ENCODE data around the gene PNP. TPM values are rescaled to one million over a fixed set of nuclear protein-coding genes. Genes with fewer than 3 reads are reported as not detected.
"Not testable (repeated sequence)": the region's sequence is repeated elsewhere in the genome, so short reads cannot be mapped to it uniquely, and the experiment has no call there.

PNP gene
- total RNA-seq (2014; rRNA removed; shearing (Covaris generic)): 167 and 204 TPM in 2 replicates
- 117 and 146 TPM in 2 replicates for polyA plus RNA-seq (2015; cell fraction: cytosol; rRNA removed)
- polyA plus RNA-seq (2015; cell fraction: nucleus; rRNA removed): 183 and 219 TPM in 2 replicates

DNA sequence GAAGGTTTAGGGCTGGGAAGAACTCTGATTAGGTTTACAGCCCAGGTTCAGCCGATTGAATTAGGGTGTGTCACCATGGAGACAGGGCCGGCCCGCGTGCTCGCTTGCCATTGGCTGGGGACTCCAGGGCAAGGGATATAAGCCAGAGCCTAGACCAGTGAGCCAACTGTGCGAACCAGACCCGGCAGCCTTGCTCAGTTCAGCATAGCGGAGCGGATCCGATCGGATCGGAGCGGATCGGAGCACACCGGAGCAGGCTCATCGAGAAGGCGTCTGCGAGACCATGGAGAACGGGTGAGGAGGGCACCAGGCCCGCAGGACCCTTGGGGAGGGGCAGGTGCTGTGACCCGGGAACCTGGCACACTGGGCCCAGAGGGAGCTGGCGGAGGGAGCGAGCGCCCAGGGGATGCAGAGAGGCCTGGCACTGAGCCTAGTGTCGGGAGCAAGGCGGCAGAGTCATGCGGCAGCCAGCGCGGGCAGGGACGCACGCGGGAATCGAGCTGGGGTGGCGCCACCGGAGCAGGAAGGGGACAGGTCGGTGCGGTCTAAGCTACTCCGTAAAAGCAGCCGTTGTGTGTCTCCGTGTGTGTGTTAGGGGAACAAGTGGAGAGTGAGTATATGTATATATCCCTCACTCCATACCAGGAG is at the start of gene PNP:
Gene PNP, plus strand, starts transcription at position 165 of the 648 bp plus-strand sequence. Its CDS starts 119 bp downstream, at position 284.
- DNase-seq (ENCODE audit: low read depth): peak; percentile 85

GRCh38 chr14:20419419-20419818 is 49.8 kb upstream of the PNP start:
- DNase-seq (ENCODE audit: low read depth): no peak

DNA sequence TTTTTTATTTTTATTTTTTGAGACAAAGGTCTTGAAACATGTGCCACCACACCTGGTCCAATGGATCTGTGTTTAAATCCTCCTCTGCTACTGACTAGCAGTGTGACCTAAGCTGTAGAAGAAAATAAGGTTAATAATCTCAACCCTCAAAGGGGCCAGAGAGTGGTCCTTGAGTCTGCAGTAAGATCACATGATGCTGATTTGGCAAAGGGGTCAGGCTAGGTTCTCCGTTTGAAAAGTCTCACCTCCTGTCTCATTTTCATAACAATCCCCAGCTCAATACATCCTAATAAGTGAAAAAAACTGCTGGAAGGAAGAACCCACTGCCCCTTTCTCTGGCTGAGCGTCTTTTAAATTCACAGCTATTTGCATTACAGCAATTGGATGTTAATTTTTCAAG is 47.9 kb upstream of the PNP start:
- DNase-seq (ENCODE audit: low read depth): no peak

- no peak for DNase-seq (ENCODE audit: low read depth)
These were observed 46.3 kb upstream of the PNP start for GRCh38 chr14:20422886-20423285.

- DNase-seq (ENCODE audit: low read depth): no peak
These were observed 44.4 kb upstream of the PNP start for GRCh38 chr14:20424851-20425250.

GRCh38 chr14:20427231-20428009 is 41.8 kb upstream of the PNP start:
- peak; percentile 82 for DNase-seq (ENCODE audit: low read depth)

DNA sequence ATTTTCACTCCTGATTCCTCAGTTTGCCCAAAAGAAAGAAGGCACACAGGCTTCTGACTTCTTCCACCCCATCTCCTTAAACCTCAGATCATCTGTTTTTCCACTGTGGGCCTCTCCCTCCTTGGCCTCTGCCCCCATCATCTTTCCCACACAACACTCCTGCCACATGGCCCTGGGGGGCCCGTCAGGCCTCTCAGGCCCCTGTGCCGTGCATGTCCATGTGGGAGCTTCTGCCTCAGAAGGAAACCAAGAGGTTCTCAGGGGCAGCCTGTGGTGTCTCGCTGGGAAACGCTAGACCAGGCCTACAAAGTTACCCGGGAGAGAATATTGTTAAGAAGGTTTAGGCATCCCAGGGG is 41.2 kb upstream of the PNP start:
- no peak for DNase-seq (ENCODE audit: low read depth)

DNA sequence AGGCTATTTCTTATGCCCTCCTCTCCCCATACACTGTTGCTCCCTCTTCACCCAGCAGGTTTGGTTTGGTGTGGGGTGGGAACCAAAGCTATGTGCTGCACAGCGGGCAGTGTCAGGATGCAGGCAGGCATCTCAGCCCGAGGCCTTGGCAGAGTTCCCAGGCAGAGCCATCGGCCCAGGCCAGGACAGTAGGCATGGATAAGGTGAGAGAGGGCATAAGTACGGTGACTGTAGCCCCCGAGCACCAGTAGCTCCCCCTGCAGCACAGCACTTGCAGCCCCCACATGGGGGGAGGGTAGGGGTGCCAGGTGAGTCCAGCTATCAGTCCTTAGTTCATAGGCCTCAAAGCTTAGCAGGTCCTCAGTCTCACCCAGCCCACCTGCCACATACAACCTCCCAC is 40.4 kb upstream of the PNP start:
- DNase-seq (ENCODE audit: low read depth): no peak

DNA sequence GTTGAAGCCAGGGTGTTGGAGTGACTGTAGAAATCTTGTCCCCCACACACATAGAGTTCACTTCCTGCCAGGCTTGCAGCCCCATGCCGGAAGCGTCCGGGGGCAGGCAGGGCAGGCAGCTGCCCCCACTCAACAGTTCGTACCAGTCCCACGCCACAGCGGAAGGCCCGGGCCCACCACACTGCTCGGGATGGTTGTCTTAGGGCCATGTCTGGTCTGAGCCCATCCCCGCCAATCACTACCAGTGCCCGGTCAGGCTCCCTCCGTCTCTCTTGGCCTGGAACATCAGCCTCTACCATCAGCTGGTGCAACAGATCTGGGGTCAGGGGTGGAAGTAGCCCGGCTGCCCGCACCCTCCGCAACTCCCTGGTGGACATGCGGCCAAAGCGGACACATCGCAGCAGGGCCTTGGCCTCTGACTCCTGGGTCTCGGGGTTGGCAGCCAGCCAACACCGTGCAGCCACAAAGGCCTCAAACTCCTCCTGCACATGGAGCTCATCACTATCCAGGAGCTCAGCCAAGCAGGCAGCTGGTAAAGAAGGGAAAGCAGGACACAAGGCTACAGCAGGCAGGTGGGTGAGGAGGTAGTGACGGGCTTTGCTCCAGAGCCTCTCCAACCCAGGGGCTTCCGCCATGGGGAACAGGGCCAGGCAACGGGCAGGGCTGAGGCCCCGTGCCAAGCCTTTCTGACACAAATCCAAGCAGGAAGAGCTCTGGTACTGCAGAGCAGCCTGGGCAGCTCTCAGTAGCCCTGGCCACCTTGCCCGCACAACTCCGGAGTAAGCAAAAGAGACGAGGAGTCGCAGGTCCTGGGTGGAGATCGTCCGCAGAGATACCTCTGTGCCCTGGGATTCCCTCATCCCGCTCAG is 39.2 kb upstream of the PNP start:
- DNase-seq (ENCODE audit: low read depth): no peak

- DNase-seq (ENCODE audit: low read depth): no peak
These were observed 34.3 kb upstream of the PNP start for GRCh38 chr14:20434701-20435581.

DNA sequence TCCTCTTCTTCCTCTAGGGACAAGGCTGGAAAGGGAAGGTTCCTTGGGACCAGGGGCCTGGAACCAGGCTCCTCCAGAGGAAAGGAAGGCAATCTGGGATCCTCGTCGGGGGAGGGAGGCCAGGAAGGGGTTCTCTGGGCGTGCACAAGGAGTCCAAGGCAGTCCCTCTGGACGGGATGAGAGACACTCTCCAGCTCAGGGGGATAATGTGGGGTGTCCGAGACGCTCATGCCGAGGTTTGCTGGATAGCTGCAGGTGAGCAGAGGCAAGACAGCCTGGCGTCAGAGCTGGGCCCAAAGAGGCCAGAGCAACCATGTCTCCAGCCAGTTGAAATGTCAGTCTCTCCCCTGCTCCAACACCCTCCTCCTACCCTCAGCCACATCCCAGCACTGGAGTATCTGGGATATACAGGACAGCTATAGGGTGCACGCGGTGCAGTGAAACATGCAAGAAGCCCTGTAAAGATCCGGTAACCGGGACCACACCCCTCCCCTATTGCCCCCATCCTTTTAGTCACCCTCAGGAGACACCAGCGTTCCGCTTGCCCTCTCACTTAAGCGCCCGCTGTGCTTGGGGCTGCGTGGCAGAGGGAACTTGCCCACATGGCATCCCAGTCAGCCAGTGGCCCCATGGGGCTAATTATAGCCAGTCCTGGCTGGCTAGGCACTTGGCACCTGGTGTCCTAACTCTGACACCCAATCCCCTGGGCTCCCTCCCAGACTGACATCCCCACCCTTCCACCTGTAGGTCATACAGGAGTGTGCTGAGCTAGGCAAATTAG is 33.4 kb upstream of the PNP start, which contains the start of gene KLHL33:
Gene KLHL33, minus strand, starts transcription at position 585 of the 781 bp plus-strand sequence. Its CDS starts 355 bp downstream, at position 230.
- DNase-seq (ENCODE audit: low read depth): no peak

DNA sequence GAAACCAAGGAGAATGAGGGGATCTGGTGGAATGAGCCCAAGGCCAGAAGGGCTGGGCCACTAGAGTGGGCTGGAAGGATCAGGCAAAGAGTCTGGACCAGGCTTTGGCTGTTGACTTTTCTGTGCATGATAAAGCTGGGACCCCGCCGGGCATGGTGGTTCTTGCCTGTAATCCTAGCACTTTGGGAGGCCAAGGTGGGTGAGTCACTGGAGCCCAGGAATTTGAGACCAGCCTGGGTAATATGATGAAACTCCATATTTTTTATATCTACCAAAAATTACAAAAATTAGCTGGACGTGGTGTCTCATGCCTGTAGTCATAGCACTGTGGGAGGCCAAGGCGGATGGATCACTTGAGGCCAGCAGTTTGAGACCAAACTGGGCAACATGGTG is 32.8 kb upstream of the PNP start:
- peak; percentile 49 for DNase-seq (ENCODE audit: low read depth)

DNA sequence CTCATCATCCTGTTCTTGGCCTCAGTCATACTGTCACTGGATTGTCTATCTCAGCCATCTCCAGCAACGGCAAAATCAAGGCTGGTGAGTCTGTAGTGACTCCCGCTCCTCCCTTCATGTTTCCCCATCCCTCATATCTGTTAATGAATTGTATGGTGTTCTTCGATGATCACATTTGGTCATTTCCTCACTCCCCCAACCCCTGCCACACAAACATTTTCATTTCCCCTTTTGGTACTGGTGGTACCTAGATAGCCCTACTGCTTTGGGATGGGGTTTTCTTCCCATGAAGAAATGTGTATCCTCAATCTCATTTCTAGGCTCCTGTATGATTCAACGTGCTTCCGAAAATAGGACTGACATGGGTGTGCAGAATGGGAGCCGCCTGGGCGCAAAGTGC is 30.5 kb upstream of the PNP start:
- no peak for DNase-seq (ENCODE audit: low read depth)

- no peak for DNase-seq (ENCODE audit: low read depth)
These were observed 28.7 kb upstream of the PNP start for GRCh38 chr14:20440465-20440864.

DNA sequence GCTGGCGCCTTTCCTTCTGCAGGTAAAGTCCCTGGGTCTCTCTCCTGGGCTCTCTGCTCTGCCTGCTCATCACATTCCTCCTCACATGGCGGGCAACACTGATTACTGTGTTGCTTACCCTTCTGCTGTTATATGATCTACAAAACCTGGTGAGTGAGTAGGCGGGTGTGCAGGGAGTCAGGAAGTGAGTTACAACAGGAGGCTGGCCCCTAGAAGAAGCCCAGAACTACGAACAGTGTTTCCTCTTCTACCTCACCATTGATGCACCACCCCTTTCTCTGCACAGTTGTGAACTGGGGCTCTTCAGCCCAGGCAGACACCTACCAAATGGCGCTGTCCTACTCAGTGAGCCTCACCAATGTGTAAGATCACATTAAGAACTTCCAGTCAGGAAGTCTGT is 28.3 kb upstream of the PNP start:
- no peak for DNase-seq (ENCODE audit: low read depth)

DNA sequence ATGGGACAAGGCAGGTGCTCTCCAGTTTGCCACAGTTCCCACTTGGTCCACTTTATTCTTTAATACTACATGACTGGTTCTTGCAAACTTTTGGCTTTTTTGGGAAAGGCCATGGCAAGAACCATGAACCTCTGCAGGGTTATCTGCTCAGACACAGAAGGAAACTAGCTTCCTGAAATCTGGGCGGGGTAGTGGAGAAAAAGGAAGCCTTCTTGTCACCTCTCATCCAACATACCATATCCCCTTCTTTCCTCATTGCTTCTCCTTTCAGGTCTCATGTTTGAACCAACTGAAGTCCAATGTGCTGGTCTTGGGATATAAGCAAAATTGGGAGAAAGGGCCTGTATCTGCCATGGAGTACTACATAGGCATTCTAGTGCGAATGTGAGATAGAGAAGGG is 27.7 kb upstream of the PNP start:
- no peak for DNase-seq (ENCODE audit: low read depth)

DNA sequence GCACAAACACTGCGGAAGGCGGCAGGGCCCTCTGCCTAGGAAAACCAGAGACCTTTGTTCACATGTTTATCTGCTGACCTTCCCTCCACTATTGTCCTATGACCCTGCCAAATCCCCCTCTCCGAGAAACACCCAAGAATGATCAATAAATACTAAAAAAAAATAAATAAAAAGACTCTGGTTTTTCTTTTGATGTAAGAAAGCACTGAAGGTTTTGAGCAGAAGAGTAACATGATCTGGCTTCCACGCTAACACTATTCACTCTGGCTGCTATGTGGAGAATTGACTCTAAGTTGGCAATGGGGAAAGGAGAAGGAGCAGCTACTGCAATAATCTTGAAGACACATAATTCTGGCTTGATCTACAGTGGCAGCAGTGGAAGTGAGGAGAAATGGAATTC is 25.6 kb upstream of the PNP start:
- DNase-seq (ENCODE audit: low read depth): not testable (repeated sequence)

DNA sequence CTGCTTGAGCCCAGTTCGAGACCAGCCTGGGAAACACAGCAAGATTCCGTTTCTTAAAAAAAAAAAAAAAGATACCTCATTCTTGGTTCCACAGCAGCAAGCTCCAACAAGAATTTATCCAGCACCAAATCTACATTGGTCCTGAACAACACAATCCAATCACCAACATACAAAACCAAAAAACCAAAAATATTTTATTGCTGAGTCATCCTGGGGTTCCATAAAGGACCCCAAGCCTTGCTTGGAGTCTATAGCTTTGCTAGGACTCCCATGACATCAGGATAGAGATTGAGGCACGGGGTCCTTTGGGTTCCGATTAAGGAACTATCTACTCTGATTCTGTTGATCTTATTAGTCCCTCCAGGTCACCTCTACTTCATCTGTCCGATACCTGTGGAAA is 22.3 kb upstream of the PNP start:
- no peak for DNase-seq (ENCODE audit: low read depth)

DNA sequence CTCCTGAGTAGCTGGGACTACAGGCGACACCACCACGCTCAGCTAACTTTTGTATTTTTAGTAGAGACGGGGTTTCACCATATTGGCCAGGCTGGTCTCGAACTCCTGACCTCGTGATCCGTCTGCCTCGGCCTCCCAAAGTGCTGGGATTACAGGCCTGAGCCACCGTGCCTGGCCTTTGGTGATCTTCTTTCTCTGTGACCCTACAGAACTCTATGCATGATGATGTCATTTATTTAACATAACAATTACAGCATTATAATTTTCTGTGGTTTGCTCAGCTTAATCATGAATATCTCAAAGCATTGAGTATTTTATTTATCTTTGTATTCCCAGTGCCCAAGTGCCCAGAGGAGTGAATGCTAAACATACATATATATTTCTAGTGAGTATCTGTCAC is 16.4 kb upstream of the PNP start:
- DNase-seq (ENCODE audit: low read depth): not testable (repeated sequence)

Measured in HT1080 (cell line).